Ascending aorta (tissue), 2 donors: ENCODE data around the gene WFDC1. TPM values are rescaled to one million over a fixed set of nuclear protein-coding genes. Genes with fewer than 3 reads are reported as not detected.

Source experiments
- DNase-seq, 2 donors: peaks; one replicate each; pipeline ENCODE4 v3.0.0-alpha.2; 2019; ENCODE audit warnings: low spot score in 2 of 2
- H3K27ac ChIP-seq, 2 donors: fragments of 200-600 bp; sonication (generic); one replicate each; pipeline ENCODE4 v1.5.1; 2016 to 2017; ENCODE audit warnings: mild to moderate bottlenecking in 1 of 2
- H3K27me3 ChIP-seq: fragments of 200-600 bp; sonication (generic); one replicate; pipeline ENCODE4 v1.5.1; 2017
- H3K36me3 ChIP-seq, 2 donors: fragments of 200-600 bp; sonication (generic); one replicate each; pipeline ENCODE4 v1.5.1; 2016
- H3K4me1 ChIP-seq, 2 donors: fragments of 200-600 bp; sonication (generic); one replicate each; pipeline ENCODE4 v1.5.1; 2016 to 2017; ENCODE audit warnings: mild to moderate bottlenecking in 1 of 2
- H3K4me3 ChIP-seq, 2 donors: fragments of 200-600 bp; sonication (generic); one replicate each; pipeline ENCODE4 v1.5.1; 2016 to 2017; ENCODE audit warnings: mild to moderate bottlenecking in 1 of 2
- H3K9me3 ChIP-seq, 2 donors: fragments of 200-600 bp; sonication (generic); one replicate each; pipeline ENCODE4 v1.5.1; 2016
- CTCF ChIP-seq, 3 experiments: fragments of 200-600 bp in 2 of 3; fragments of 450-650 bp in 1 of 3; sonication (generic) in 2 of 3; IDR thresholded peaks; one replicate each; pipeline ENCODE4 v1.5.1; 2016 to 2019; ENCODE audit warnings: antibody characterized with exemption in 3 of 3, mild to moderate bottlenecking in 1 of 3, moderate library complexity in 1 of 3
- intact Hi-C: fragments of 100-400 bp; cut with DNase I; formaldehyde crosslinking; loops from one replicate; pipeline ENCODE4 v1.15.1; 2023
- total RNA-seq: library from RNA; depleted of rRNA; stranded (reverse); fragments of >200 nt; gene quantifications from one replicate; pipeline ENCODE4 v1.1.0, GENCODE V29; 2016

The WFDC1 gene
- total RNA-seq, 1 donor from 2014 or later = 126 TPM

- Histone ChIP-seq H3K4me1 (no peaks in the 10 kb centered on the region), H3K27me3 (peaks cover 15% of the 10 kb centered on the region), H3K27ac (no peak overlapping the region), H3K36me3 (no peaks in the 10 kb centered on the region), H3K9me3 (no peaks in the 10 kb centered on the region), H3K4me3 (no peak overlapping the region)
- no peak for DNase-seq
- intact Hi-C loops = no loop called here
- TF ChIP-seq CTCF (IDR thresholded peaks at IDR 0.05) = no peak
Measured at GRCh38 chr16:84367297-84367680, 72.6 kb downstream of the WFDC1 start.

GRCh38 chr16:84367750-84368307, 73.2 kb downstream of the WFDC1 start:
- H3K9me3 ChIP-seq = no peaks in the 10 kb centered on the region
- H3K27ac ChIP-seq = no peak overlapping the region
- peaks cover 15% of the 10 kb centered on the region for H3K27me3 ChIP-seq
- H3K4me3 ChIP-seq = no peak overlapping the region
- DNase-seq = no peak
- intact Hi-C loops = no loop called here
- TF ChIP-seq CTCF (IDR thresholded peaks at IDR 0.05) = no peak
- H3K4me1 ChIP-seq = no peaks in the 10 kb centered on the region
- H3K36me3 ChIP-seq = no peaks in the 10 kb centered on the region

GRCh38 chr16:84368308-84368996, 73.8 kb downstream of the WFDC1 start, which contains the start of gene ATP2C2:
Gene ATP2C2, plus strand, starts transcription at chr16:84368538. Its CDS starts 78 bp downstream, at chr16:84368616.
- intact Hi-C loops = no loop called here
- Histone ChIP-seq H3K4me1 (no peaks in the 10 kb centered on the region), H3K27me3 (peaks cover 15% of the 10 kb centered on the region), H3K27ac (no peak within 1 kb of the TSS), H3K9me3 (no peaks in the 10 kb centered on the region), H3K4me3 (no peak within 1 kb of the TSS), H3K36me3 (no peaks in the 10 kb centered on the region)
- no peak for DNase-seq
- TF ChIP-seq CTCF (IDR thresholded peaks at IDR 0.05) = no peak

GRCh38 chr16:84369105-84369504, 74.4 kb downstream of the WFDC1 start:
- H3K27ac ChIP-seq = no peak overlapping the region
- peaks cover 15% of the 10 kb centered on the region for H3K27me3 ChIP-seq
- intact Hi-C loops = no loop called here
- TF ChIP-seq CTCF (IDR thresholded peaks at IDR 0.05) = no peak
- H3K9me3 ChIP-seq = no peaks in the 10 kb centered on the region
- H3K36me3 ChIP-seq = no peaks in the 10 kb centered on the region
- no peak overlapping the region for H3K4me3 ChIP-seq
- DNase-seq = no peak
- no peaks in the 10 kb centered on the region for H3K4me1 ChIP-seq

- Histone ChIP-seq H3K9me3 (no peaks in the 10 kb centered on the region), H3K4me3 (no peak overlapping the region), H3K4me1 (no peaks in the 10 kb centered on the region), H3K27ac (no peak overlapping the region), H3K27me3 (peaks cover 15% of the 10 kb centered on the region), H3K36me3 (no peaks in the 10 kb centered on the region)
- TF ChIP-seq CTCF (IDR thresholded peaks at IDR 0.05) = no peak
- intact Hi-C loops = no loop called here
- no peak for DNase-seq
Measured at GRCh38 chr16:84369938-84370627, 75.4 kb downstream of the WFDC1 start.
